Vagina (tissue), 2 donors: ENCODE results near the gene CAP2.

Experiments
- CTCF ChIP-seq, 3 experiments: fragments of 450-650 bp in 2 of 3; fragments of 200-600 bp in 1 of 3; sonication (generic) in 1 of 3; IDR thresholded peaks; one replicate each; pipeline ENCODE4 v1.5.1; 2017 to 2019; ENCODE audit warnings: antibody characterized with exemption in 3 of 3, mild to moderate bottlenecking in 2 of 3, moderate library complexity in 2 of 3
- POLR2A ChIP-seq, 2 donors: fragments of 450-650 bp; IDR thresholded peaks; one replicate each; pipeline ENCODE4 v1.6.1; 2017; ENCODE audit warnings: antibody characterized with exemption in 2 of 2, mild to moderate bottlenecking in 2 of 2, moderate library complexity in 2 of 2

- TF ChIP-seq CTCF (IDR thresholded peaks at IDR 0.05) (no peak), POLR2A (IDR thresholded peaks at IDR 0.05) (no peak)
Measured at GRCh38 chr6:17505062-17505476, 111.7 kb downstream of the CAP2 start.
